Skeletal muscle tissue (tissue), 4 donors: ENCODE measurements around the gene FITM2. TPM values are rescaled to one million over a fixed set of nuclear protein-coding genes. Genes with fewer than 3 reads are reported as not detected.

Experiments used
- H3K27ac ChIP-seq: one replicate; pipeline ENCODE4 v1.7.0; 2013; ENCODE audit warnings: mild to moderate bottlenecking, low read depth, low read length, inconsistent platforms
- H3K27me3 ChIP-seq, 3 donors: one replicate each; pipeline ENCODE4 v1.7.0; 2013; ENCODE audit warnings: low read length in 3 of 3; ENCODE audit not compliant: control insufficient read depth in 3 of 3, insufficient read depth in 3 of 3
- H3K36me3 ChIP-seq, 3 donors: one replicate each; pipeline ENCODE4 v1.7.0; 2013; ENCODE audit warnings: low read length in 3 of 3; ENCODE audit not compliant: control insufficient read depth in 3 of 3, insufficient read depth in 3 of 3
- H3K4me1 ChIP-seq, 3 donors: one replicate each; pipeline ENCODE4 v1.7.0; 2013; ENCODE audit warnings: low read length in 3 of 3, mild to moderate bottlenecking in 3 of 3; ENCODE audit not compliant: control insufficient read depth in 3 of 3, insufficient read depth in 3 of 3
- H3K4me3 ChIP-seq, 3 donors: one replicate each; pipeline ENCODE4 v1.7.0; 2013; ENCODE audit warnings: low read length in 3 of 3
- H3K9ac ChIP-seq, 3 donors: one replicate each; pipeline ENCODE4 v1.7.0; 2013; ENCODE audit warnings: low read length in 3 of 3, mild to moderate bottlenecking in 3 of 3, moderate library complexity in 2 of 3, low read depth in 1 of 3
- H3K9me3 ChIP-seq, 3 donors: one replicate each; pipeline ENCODE4 v1.7.0; 2013; ENCODE audit warnings: low read length in 3 of 3; ENCODE audit not compliant: control insufficient read depth in 3 of 3
- total RNA-seq: library from RNA; depleted of rRNA; stranded (reverse); fragments of >200 nt; gene quantifications from one replicate; pipeline ENCODE4 v1.2.3, GENCODE V29; 2014
- donor health status: Osteomylitis.

FITM2 gene
- total RNA-seq, result 9.9 TPM

GRCh38 chr20:44310664-44311639 lies at the start of gene FITM2:
TSS of gene FITM2 (minus strand) at chr20:44311202. CDS start at chr20:44311148, 54 bp downstream.
- H3K27ac ChIP-seq, result peak within 1 kb of the TSS; percentile 73
- peaks cover 16 to 19% (median 16%) of the 10 kb centered on the region in 3 donors for H3K4me1 ChIP-seq
- H3K4me3 ChIP-seq, result peak within 1 kb of the TSS; percentile 91 to 100 (median 97)
- H3K36me3 ChIP-seq, result peaks cover 6 to 9% (median 8%) of the 10 kb centered on the region in 3 donors
- H3K9me3 ChIP-seq, result no peaks in the 10 kb centered on the region
- H3K27me3 ChIP-seq, result no peaks in the 10 kb centered on the region
- peak within 1 kb of the TSS; percentile 82 to 96 (median 86) for H3K9ac ChIP-seq

GRCh38 chr20:44360221-44360620 lies 49.2 kb upstream of the FITM2 start:
- Histone ChIP-seq H3K4me3 (no peak overlapping the region), H3K9ac (no peak overlapping the region), H3K27me3 (peaks cover 5 to 7% (median 5%) of the 10 kb centered on the region in 3 donors), H3K4me1 (no peaks in the 10 kb centered on the region), H3K36me3 (no peaks in the 10 kb centered on the region), H3K9me3 (no peaks in the 10 kb centered on the region), H3K27ac (no peak overlapping the region)

DNA sequence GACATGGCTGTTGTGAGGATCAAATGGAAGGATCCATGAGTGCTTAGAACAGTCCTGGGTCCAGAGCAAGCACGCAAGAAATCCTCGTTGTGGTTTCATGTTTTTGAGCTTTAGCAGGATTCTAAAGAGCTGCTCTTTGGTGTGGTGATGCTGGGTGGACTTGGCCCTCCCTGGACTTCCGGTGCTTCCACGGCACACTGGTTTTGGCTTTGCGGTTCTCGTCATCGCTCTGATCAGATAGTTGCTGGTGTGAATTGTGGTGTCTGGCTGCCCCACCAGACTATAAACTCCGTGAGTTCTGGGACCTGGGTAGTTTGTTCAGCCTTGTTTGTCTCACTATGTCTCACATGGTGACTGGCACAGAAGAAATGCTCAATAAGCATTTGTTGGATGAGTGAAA lies 47.8 kb upstream of the FITM2 start:
- Histone ChIP-seq H3K4me1 (no peaks in the 10 kb centered on the region), H3K27ac (no peak overlapping the region), H3K4me3 (no peak overlapping the region), H3K27me3 (peaks cover 2 to 7% (median 5%) of the 10 kb centered on the region in 3 donors), H3K9me3 (no peaks in the 10 kb centered on the region), H3K36me3 (no peaks in the 10 kb centered on the region), H3K9ac (no peak overlapping the region)

GRCh38 chr20:44357555-44358125 lies 46.6 kb upstream of the FITM2 start:
- no peak overlapping the region for H3K9ac ChIP-seq
- H3K9me3 ChIP-seq, result no peaks in the 10 kb centered on the region
- no peaks in the 10 kb centered on the region for H3K4me1 ChIP-seq
- H3K27me3 ChIP-seq, result peaks cover 2 to 7% (median 5%) of the 10 kb centered on the region in 3 donors
- no peak overlapping the region for H3K4me3 ChIP-seq
- H3K27ac ChIP-seq, result no peak overlapping the region
- H3K36me3 ChIP-seq, result no peaks in the 10 kb centered on the region

- H3K9ac ChIP-seq, result no peak overlapping the region
- no peaks in the 10 kb centered on the region for H3K9me3 ChIP-seq
- H3K27me3 ChIP-seq, result peaks cover 2 to 7% (median 5%) of the 10 kb centered on the region in 3 donors
- H3K4me1 ChIP-seq, result no peaks in the 10 kb centered on the region
- H3K27ac ChIP-seq, result no peak overlapping the region
- H3K36me3 ChIP-seq, result no peaks in the 10 kb centered on the region
- H3K4me3 ChIP-seq, result no peak overlapping the region
These were observed 46.0 kb upstream of the FITM2 start for GRCh38 chr20:44357020-44357419.

GRCh38 chr20:44356353-44356723 lies 45.3 kb upstream of the FITM2 start:
- H3K9me3 ChIP-seq, result no peaks in the 10 kb centered on the region
- peaks cover 5 to 7% (median 5%) of the 10 kb centered on the region in 3 donors for H3K27me3 ChIP-seq
- H3K27ac ChIP-seq, result no peak overlapping the region
- no peak overlapping the region for H3K4me3 ChIP-seq
- no peaks in the 10 kb centered on the region for H3K36me3 ChIP-seq
- no peaks in the 10 kb centered on the region for H3K4me1 ChIP-seq
- no peak overlapping the region for H3K9ac ChIP-seq

GRCh38 chr20:44355498-44356352 lies 44.7 kb upstream of the FITM2 start, which contains the start of gene HNF4A:
TSS of gene HNF4A (plus strand) at chr20:44355699. CDS start at chr20:44355805, 106 bp downstream.
- Histone ChIP-seq H3K4me1 (no peaks in the 10 kb centered on the region), H3K36me3 (no peaks in the 10 kb centered on the region), H3K27me3 (peaks cover 5 to 7% (median 5%) of the 10 kb centered on the region in 3 donors), H3K4me3 (no peak within 1 kb of the TSS), H3K9ac (no peak within 1 kb of the TSS), H3K27ac (no peak within 1 kb of the TSS), H3K9me3 (no peaks in the 10 kb centered on the region)

GRCh38 chr20:44354979-44355497 lies 44.0 kb upstream of the FITM2 start:
- H3K36me3 ChIP-seq, result no peaks in the 10 kb centered on the region
- no peak overlapping the region for H3K4me3 ChIP-seq
- no peak overlapping the region for H3K27ac ChIP-seq
- peaks cover 5 to 7% (median 5%) of the 10 kb centered on the region in 3 donors for H3K27me3 ChIP-seq
- no peak overlapping the region for H3K9ac ChIP-seq
- no peaks in the 10 kb centered on the region for H3K4me1 ChIP-seq
- H3K9me3 ChIP-seq, result no peaks in the 10 kb centered on the region

- no peak overlapping the region for H3K27ac ChIP-seq
- H3K27me3 ChIP-seq, result peaks cover 0 to 3% (median 0%) of the 10 kb centered on the region in 3 donors
- no peaks in the 10 kb centered on the region for H3K36me3 ChIP-seq
- no peak overlapping the region for H3K4me3 ChIP-seq
- H3K9ac ChIP-seq, result no peak overlapping the region
- no peaks in the 10 kb centered on the region for H3K9me3 ChIP-seq
- H3K4me1 ChIP-seq, result no peaks in the 10 kb centered on the region
These were observed 39.6 kb upstream of the FITM2 start for GRCh38 chr20:44350567-44350966.
